SK-MEL-5 (cell line): ENCODE measurements around the gene SERPINF2. TPM values are rescaled to one million over a fixed set of nuclear protein-coding genes. Genes with fewer than 3 reads are reported as not detected.
"Not testable (repeated sequence)": the region's sequence is repeated elsewhere in the genome, so short reads cannot be mapped to it uniquely, and the experiment has no call there.

ENCODE experiments used
- DNase-seq: peaks from one replicate; pipeline ENCODE4 v3.0.0-alpha.2; 2016; ENCODE audit warnings: low read depth, low spot score
- in situ Hi-C: cut with HindIII; loops from 2 replicates; pipeline ENCODE4 v1.10.0; 2016; ENCODE audit warnings: low sequenced_read_pairs, high pct_unique_total_duplicates, low pct_unique_long_range_greater_than_20kb
- total RNA-seq: library from RNA; depleted of rRNA; stranded (reverse); fragments of >200 nt; shearing (Covaris generic); gene quantifications from 2 replicates; pipeline ENCODE4 v1.2.3, GENCODE V29; 2014; rRNA removed

SERPINF2 gene
- total RNA-seq, 1 experiment from 2014 or later: 0.32 TPM

DNA sequence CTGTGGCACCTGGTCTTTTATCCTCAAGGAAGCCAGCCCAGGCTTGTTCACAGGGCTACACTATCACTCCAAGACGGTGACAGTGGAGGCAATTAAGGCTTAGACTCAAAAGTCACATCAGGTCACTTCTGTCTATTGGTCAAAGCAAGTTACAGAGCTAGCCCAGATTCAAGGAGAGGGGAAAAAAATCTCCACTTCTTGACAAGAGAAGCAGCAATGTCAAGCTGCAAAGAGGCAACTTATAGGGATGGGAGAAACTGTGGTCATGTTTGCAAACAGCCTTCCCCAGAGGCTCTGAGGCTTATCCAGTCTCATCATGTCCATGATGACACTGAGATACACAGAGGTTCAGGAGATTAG lies 50.8 kb downstream of the SERPINF2 start:
- in situ Hi-C loops: no loop called here
- no peak for DNase-seq

DNA sequence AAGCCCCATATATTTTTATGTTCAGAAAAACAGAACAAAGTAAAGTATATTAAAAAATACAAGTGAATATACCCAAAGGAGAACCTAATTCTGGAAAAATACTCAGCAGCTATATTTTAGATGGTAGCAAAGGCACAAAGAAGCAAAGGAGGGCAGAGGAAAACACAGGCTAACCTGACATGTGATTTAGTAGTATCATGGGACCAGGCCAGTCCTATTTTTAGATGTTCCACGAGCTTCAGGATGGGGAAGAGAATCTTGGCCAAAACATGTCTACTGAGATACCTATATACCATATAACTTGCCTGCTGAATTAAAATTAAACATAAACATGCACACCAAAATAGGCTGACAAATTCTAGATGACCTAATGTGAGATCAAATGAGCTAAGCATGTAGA lies 54.1 kb downstream of the SERPINF2 start:
- in situ Hi-C loops: no loop called here
- peak; percentile 74 for DNase-seq

DNA sequence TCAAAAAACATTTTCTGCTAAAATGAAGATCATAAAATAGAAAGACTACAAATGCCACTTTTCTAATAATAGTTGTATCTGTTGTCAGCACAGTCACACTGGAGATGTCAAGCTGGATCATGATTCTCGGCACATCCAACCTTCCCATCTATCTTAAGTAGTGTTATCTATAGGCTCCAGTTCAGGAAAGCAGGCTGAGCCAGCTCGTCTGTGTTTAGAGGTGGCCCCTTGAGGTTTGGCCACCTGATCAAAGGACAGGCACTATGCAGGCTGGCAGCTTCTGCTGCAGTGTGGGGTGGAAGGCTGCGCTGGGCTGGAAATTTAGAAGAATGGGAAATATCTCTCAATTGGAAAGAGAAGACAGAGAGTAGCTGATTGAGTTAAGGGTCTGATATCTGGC lies 54.7 kb downstream of the SERPINF2 start:
- in situ Hi-C loops: no loop called here
- DNase-seq: no peak

DNA sequence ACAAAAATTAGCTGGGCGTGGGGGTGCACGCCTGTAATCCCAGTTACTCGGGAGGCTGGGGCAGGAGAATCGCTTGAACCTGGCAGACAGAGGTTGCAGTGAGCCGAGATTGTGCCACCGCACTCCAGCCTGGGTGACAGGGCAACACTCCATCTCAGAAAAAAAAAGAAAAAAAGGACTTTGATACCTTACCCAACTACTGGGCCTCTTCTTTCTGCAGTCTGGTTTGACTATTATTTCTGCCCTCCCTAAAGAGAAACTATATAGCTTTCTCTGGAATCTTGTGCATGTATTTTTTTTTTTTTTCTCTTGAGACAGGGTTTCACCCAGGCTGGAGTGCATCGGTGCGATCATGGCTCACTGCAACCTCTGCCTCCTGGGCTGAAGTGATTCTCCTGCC lies 55.2 kb downstream of the SERPINF2 start:
- in situ Hi-C loops, DNase-seq: not testable (repeated sequence)

- in situ Hi-C loops: no loop called here
- no peak for DNase-seq
Observed at GRCh38 chr17:1800240-1800639, 57.6 kb downstream of the SERPINF2 start.

DNA sequence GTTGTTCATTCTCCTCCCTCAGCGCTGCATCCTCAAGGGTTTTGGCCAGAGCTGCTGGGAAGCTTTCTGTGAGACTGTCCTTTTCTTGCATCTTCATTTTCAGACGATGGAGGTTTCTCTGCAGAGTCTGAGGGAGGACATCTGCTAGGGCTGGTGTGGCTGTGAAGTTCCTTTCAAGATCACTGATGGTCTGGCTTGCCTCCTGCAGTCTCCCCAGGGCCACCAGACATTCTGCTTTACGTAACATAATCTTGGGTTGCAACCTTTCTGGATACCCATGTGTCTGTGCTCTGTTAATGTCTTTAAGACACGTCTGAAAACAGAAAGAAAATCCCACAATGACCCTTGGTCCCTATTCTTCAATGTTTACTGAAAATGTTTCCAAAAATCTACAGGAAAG lies 58.0 kb downstream of the SERPINF2 start:
- in situ Hi-C loops: no loop called here
- no peak for DNase-seq

DNA sequence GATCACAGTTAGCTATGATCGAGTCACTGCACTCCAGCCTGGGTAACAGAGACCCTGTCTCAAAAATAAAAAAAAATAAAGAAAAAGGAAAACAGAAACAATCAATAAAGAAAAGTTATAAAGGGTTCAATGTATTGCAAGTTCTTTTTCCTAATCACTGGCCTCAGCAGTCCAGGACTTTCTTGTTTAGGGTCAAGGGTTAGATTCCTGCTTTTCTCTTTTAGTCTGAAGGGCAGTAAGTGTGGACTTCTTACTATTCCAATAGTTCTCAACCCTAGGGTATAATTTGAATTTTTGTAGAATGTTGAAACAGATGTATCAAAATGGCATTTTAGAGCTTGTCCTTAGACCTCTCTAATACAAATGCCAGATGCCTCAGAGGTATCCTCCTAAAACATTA lies 59.8 kb downstream of the SERPINF2 start:
- DNase-seq: no peak
- in situ Hi-C loops: no loop called here

- DNase-seq: no peak
- in situ Hi-C loops: no loop called here
Observed at GRCh38 chr17:1803280-1803679, 60.6 kb downstream of the SERPINF2 start.

Other genes with a start within 250 kb of the SERPINF2 start
- gene INPP5K, start 226.3 kb upstream of the SERPINF2 start, total RNA-seq: 33.7 and 41.5 TPM in 2 replicates
- 14.6 and 27.1 TPM in 2 replicates for gene PITPNA, start 180.1 kb upstream of the SERPINF2 start, total RNA-seq
- gene SLC43A2, start 114.0 kb upstream of the SERPINF2 start, total RNA-seq: 2.0 and 3.4 TPM in 2 replicates
- 0.11 and 0.16 TPM in 2 replicates for gene SCARF1, start 97.1 kb upstream of the SERPINF2 start, total RNA-seq
- gene RILP, start 93.0 kb upstream of the SERPINF2 start, total RNA-seq: 10.4 and 12.1 TPM in 2 replicates
- 62.2 and 67.7 TPM in 2 replicates for gene PRPF8, start 58.0 kb upstream of the SERPINF2 start, total RNA-seq
- gene TLCD2, start 32.5 kb upstream of the SERPINF2 start, total RNA-seq: 1.7 and 2.0 TPM in 2 replicates
- 5.5 and 5.6 TPM in 2 replicates for gene WDR81, start 18.2 kb upstream of the SERPINF2 start, total RNA-seq
- 229 and 245 TPM in 2 replicates for gene SERPINF1, start 19.2 kb downstream of the SERPINF2 start, total RNA-seq
- 10.0 and 12.0 TPM in 2 replicates for gene SMYD4, start 87.0 kb downstream of the SERPINF2 start, total RNA-seq
- 18.9 and 31.4 TPM in 2 replicates for gene RPA1, start 87.1 kb downstream of the SERPINF2 start, total RNA-seq